Ascending aorta (tissue), 2 donors: ENCODE data around the gene PRPF6. TPM values are rescaled to one million over a fixed set of nuclear protein-coding genes. Genes with fewer than 3 reads are reported as not detected.

Source experiments
- DNase-seq, 2 donors: peaks; one replicate each; pipeline ENCODE4 v3.0.0-alpha.2; 2019; ENCODE audit warnings: low spot score in 2 of 2
- H3K27ac ChIP-seq, 2 donors: fragments of 200-600 bp; sonication (generic); one replicate each; pipeline ENCODE4 v1.5.1; 2016 to 2017; ENCODE audit warnings: mild to moderate bottlenecking in 1 of 2
- H3K27me3 ChIP-seq: fragments of 200-600 bp; sonication (generic); one replicate; pipeline ENCODE4 v1.5.1; 2017
- H3K36me3 ChIP-seq, 2 donors: fragments of 200-600 bp; sonication (generic); one replicate each; pipeline ENCODE4 v1.5.1; 2016
- H3K4me1 ChIP-seq, 2 donors: fragments of 200-600 bp; sonication (generic); one replicate each; pipeline ENCODE4 v1.5.1; 2016 to 2017; ENCODE audit warnings: mild to moderate bottlenecking in 1 of 2
- H3K4me3 ChIP-seq, 2 donors: fragments of 200-600 bp; sonication (generic); one replicate each; pipeline ENCODE4 v1.5.1; 2016 to 2017; ENCODE audit warnings: mild to moderate bottlenecking in 1 of 2
- H3K9me3 ChIP-seq, 2 donors: fragments of 200-600 bp; sonication (generic); one replicate each; pipeline ENCODE4 v1.5.1; 2016
- intact Hi-C: fragments of 100-400 bp; cut with DNase I; formaldehyde crosslinking; loops from one replicate; pipeline ENCODE4 v1.15.1; 2023
- total RNA-seq: library from RNA; depleted of rRNA; stranded (reverse); fragments of >200 nt; gene quantifications from one replicate; pipeline ENCODE4 v1.1.0, GENCODE V29; 2016
- TF ChIP-seq, protein P1 (sequence below), 3 experiments: fragments of 200-600 bp in 2 of 3; fragments of 450-650 bp in 1 of 3; sonication (generic) in 2 of 3; IDR thresholded peaks; one replicate each; pipeline ENCODE4 v1.5.1; 2016 to 2019; ENCODE audit warnings: antibody characterized with exemption in 3 of 3, mild to moderate bottlenecking in 1 of 3, moderate library complexity in 1 of 3

The PRPF6 gene
- total RNA-seq, 1 donor from 2014 or later = 33.5 TPM

DNA sequence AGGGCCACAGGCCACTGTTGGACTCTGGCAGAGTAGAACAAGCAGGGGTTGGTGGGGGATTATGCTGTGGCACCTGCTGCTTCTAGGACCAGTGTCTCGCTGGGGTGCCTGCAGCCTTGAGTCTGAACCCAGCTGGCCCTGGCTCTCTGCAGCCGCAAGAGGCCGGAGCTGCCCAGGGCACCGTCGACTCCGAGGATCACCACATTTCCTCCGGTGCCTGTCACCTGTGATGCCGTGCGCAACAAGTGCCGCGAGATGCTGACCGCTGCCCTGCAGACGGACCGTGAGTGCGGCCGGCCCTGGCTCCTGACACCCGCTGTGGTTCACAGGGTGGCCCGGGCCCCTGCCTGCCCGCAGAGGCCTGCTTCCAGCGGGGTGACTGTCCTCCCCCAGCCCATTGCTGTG lies 88.3 kb downstream of the PRPF6 start:
- TF ChIP-seq, protein P1, sequence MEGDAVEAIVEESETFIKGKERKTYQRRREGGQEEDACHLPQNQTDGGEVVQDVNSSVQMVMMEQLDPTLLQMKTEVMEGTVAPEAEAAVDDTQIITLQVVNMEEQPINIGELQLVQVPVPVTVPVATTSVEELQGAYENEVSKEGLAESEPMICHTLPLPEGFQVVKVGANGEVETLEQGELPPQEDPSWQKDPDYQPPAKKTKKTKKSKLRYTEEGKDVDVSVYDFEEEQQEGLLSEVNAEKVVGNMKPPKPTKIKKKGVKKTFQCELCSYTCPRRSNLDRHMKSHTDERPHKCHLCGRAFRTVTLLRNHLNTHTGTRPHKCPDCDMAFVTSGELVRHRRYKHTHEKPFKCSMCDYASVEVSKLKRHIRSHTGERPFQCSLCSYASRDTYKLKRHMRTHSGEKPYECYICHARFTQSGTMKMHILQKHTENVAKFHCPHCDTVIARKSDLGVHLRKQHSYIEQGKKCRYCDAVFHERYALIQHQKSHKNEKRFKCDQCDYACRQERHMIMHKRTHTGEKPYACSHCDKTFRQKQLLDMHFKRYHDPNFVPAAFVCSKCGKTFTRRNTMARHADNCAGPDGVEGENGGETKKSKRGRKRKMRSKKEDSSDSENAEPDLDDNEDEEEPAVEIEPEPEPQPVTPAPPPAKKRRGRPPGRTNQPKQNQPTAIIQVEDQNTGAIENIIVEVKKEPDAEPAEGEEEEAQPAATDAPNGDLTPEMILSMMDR (IDR thresholded peaks at IDR 0.05) = no peak
- no peak overlapping the region for H3K4me3 ChIP-seq
- peaks cover 4 to 15% of the 10 kb centered on the region in 2 donors for H3K4me1 ChIP-seq
- DNase-seq = no peak
- H3K36me3 ChIP-seq = peaks cover 31 to 47% of the 10 kb centered on the region in 2 donors
- H3K27ac ChIP-seq = no peak overlapping the region
- H3K9me3 ChIP-seq = no peaks in the 10 kb centered on the region
- intact Hi-C loops = no loop called here
- H3K27me3 ChIP-seq = no peaks in the 10 kb centered on the region

GRCh38 chr20:64069614-64070243 lies 88.8 kb downstream of the PRPF6 start:
- Histone ChIP-seq H3K27ac (no peak overlapping the region), H3K36me3 (peaks cover 34 to 51% of the 10 kb centered on the region in 2 donors)

GRCh38 chr20:64070244-64070993 lies 89.5 kb downstream of the PRPF6 start:
- Histone ChIP-seq H3K27ac (no peak overlapping the region), H3K4me3 (no peak overlapping the region), H3K4me1 (peaks cover 0 to 4% of the 10 kb centered on the region in 2 donors), H3K27me3 (no peaks in the 10 kb centered on the region), H3K36me3 (peaks cover 34 to 51% of the 10 kb centered on the region in 2 donors), H3K9me3 (no peaks in the 10 kb centered on the region)
- DNase-seq = no peak
- TF ChIP-seq, protein P1 (IDR thresholded peaks at IDR 0.05) = no peak
- intact Hi-C loops = no loop called here

More at GRCh38 chr20:64069614-64070243, 88.8 kb downstream of the PRPF6 start:
- DNase-seq = no peak
- TF ChIP-seq, protein P1 (IDR thresholded peaks at IDR 0.05) = peak in 2 of 3 experiments; percentile 49 to 54
- peaks cover 3 to 10% of the 10 kb centered on the region in 2 donors for H3K4me1 ChIP-seq
- intact Hi-C loops = no loop called here
- no peaks in the 10 kb centered on the region for H3K9me3 ChIP-seq
- no peaks in the 10 kb centered on the region for H3K27me3 ChIP-seq
- no peak overlapping the region for H3K4me3 ChIP-seq

GRCh38 chr20:64071341-64072332 lies 90.7 kb downstream of the PRPF6 start:
- intact Hi-C loops = no loop called here

More at GRCh38 chr20:64071341-64072332, 90.7 kb downstream of the PRPF6 start:
- H3K4me1 ChIP-seq = no peaks in the 10 kb centered on the region
- TF ChIP-seq, protein P1 (IDR thresholded peaks at IDR 0.05) = no peak
- peaks cover 34 to 51% of the 10 kb centered on the region in 2 donors for H3K36me3 ChIP-seq
- H3K9me3 ChIP-seq = no peaks in the 10 kb centered on the region
- H3K4me3 ChIP-seq = no peak overlapping the region
- no peak for DNase-seq
- H3K27ac ChIP-seq = no peak overlapping the region
- no peaks in the 10 kb centered on the region for H3K27me3 ChIP-seq
